NCI-H345 treated with DMSO at 0.1 percent for 48 hours (cell line): ENCODE results near the gene ARL11.
A peak's percentile ranks its signal among the peaks of the same experiment; 100 is the strongest.
"Not testable (repeated sequence)": the region's sequence is repeated elsewhere in the genome, so short reads cannot be mapped to it uniquely, and the experiment has no call there.

ENCODE experiments used
- DNase-seq: peaks from one replicate; lab custom pipeline; 2025; ENCODE audit not compliant: unreplicated experiment; lab: John Stamatoyannopoulos, UW

Gene ARL11

GRCh38 chr13:49627831-49628652 is at the start of gene ARL11:
Gene ARL11, plus strand, starts transcription at chr13:49628507. Its CDS starts 1,941 bp downstream, at chr13:49630448.
- DNase-seq = no peak

GRCh38 chr13:49579501-49579900 is 48.8 kb upstream of the ARL11 start:
- no peak for DNase-seq

DNA sequence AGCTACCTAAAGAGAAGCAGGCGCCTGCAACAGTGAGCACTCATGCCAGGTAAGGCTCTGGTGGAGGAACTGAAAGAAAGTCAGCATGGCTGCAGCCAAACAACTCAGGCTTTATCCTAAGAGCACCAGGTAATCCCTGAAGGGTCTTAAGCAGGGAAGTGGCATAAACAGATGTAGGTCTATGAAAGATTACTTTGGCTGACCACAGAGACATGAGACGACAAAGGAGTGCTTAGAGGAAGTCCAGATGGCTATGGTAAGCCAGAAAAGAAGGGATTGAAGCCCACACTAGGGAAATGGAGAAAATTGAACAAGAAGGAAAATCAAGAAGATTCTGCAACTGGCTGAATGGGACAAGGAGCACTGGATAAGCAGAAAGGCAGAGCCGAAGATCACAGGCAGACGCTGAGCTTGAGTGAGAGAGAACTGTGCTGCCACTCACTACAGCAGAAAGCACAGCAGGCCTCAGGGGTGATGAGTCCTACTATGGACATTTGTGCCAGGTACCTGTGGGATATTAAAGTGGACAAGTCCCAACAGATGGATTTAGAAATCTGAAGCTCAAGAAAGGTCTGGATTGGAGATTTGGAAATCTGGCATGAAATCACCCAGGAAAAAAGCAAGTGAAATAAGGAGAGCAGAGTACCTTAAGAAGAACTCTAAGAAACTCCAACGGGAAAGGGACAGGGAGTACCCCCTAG is 47.2 kb upstream of the ARL11 start:
- DNase-seq = no peak

DNA sequence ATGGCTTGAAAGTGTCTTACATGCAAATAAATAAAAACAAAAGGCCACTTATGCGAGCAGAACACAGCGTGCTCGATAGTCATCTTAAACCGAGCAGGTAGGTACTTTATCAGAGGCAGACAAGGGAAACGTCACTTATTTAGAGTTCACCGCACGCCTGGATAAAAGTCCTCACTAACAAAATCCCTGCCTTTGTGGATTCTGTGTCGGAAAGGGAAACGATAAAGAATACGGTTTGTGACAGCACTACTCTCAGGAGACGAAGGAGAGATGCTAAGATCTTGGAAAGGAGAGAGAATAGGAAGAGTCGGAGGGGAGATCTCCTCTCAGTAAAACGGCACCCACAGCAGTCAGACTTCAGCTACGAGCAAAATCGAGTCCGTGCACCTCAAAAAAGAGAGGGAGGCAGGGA is 43.5 kb upstream of the ARL11 start:
- no peak for DNase-seq

GRCh38 chr13:49585220-49586157 is 42.8 kb upstream of the ARL11 start, which contains the start of gene RCBTB1:
Gene RCBTB1, minus strand, starts transcription at chr13:49585558. Its CDS starts 18,279 bp downstream, at chr13:49567279.
- DNase-seq = peak; percentile 1

- DNase-seq = no peak
These were observed 41.6 kb upstream of the ARL11 start for GRCh38 chr13:49586717-49587116.

DNA sequence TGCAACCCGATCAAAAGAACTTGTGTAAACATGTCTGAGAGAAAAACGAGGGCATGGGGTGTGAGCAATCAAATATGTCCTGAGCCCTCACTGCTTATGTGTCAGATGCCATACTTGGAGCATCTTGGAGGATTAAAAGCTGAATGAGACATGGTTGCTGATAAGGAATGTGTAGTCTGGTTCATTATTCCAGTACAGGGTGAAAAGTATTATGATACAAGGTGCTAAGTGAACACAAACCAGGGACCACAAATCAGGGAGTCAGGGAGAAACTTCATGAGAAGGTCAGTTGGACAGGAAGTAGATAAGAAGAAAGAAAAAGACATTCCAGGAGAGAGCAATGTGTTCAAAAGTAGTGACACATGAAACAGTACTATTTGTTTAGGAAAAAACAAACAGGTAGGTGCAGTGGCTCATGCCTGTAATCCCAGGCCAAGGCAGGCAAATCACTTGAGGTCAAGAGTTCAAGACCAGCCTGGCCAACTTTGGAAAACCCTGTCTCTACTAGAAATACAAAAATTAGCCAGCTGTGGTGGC is 40.9 kb upstream of the ARL11 start:
- DNase-seq = no peak

DNA sequence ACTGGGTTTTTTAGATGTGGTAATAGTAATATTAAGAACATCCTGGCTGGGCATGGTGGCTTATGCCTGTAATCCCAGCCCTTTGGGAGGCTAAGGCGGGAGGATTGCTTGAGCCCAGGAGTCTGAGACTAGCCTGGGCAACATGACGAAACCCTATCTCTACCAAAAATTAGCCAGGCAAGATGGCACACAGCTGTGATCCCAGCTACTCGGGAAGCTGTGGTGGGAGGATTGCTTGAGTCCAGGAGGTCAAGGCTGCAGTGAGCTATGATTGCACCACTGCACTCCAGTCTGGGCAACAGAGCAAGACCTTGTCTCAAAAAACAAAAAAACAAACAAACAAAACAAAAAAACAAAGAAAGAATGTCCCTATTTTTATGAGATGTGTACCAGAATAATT is 37.6 kb upstream of the ARL11 start:
- not testable (repeated sequence) for DNase-seq

- DNase-seq = not testable (repeated sequence)
These were observed 34.4 kb upstream of the ARL11 start for GRCh38 chr13:49593876-49594275.

DNA sequence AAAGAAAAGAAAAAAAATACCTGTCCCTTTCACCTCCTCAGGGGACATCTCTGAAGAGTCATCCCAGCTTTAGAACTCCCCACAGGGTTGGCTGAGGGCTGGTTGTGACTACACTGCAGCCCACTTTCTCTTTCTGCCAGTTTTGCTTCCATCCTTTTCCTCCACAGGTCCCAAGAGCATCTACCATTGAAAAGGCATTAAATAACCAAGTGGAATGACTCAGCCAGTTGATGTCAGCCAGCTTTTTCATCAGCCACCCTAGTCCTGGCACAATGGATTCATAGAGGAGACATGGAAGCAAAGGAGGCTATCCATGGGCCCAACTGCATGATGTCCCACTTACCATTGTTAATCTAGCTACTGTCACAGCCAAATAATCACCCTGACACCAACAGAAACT is 33.7 kb upstream of the ARL11 start:
- no peak for DNase-seq

DNA sequence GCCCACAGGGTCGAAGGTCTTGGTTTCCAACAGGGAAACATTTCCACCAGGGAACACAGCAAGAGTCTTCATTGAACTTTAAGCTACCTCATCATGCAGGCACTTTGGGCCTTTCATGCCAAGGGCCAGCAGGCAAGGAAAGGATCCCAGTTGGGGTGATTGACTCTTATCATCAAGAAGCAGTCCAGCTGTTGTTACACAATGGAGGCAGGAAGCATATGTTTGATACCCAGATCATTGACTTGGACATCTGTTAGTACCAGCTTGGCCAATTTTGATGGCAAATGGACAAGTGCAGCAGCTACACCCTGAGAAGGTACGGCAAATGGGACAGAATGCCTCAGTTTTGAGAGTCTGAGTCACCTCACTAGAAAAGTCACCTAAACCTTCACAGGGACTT is 32.1 kb upstream of the ARL11 start:
- DNase-seq = no peak

- no peak for DNase-seq
These were observed 31.2 kb upstream of the ARL11 start for GRCh38 chr13:49597043-49597641.

- DNase-seq = no peak
These were observed 26.3 kb upstream of the ARL11 start for GRCh38 chr13:49602005-49602404.

- DNase-seq = not testable (repeated sequence)
These were observed 25.7 kb upstream of the ARL11 start for GRCh38 chr13:49602615-49603014.

DNA sequence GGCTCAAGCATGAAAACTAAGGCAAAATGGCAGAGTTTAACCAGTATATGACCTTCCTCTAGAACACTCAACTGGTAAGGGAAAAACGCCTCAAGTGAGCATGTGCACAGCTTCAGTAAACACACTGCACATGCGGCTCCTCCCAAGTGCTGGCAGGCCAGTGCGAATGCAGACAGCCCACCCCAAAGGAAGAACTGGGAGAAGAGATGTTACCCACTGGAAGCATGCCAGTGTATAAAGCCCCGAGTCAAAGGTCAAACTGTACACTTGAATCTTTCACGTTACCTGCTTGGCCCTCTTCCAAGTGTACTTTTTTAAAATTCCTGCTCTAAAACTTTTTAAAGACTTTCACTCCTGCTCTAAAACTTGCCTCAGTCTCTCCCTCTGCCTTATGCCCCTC is 23.7 kb upstream of the ARL11 start:
- no peak for DNase-seq

GRCh38 chr13:49606747-49607648 is 21.3 kb upstream of the ARL11 start:
- peak; percentile 20 for DNase-seq

DNA sequence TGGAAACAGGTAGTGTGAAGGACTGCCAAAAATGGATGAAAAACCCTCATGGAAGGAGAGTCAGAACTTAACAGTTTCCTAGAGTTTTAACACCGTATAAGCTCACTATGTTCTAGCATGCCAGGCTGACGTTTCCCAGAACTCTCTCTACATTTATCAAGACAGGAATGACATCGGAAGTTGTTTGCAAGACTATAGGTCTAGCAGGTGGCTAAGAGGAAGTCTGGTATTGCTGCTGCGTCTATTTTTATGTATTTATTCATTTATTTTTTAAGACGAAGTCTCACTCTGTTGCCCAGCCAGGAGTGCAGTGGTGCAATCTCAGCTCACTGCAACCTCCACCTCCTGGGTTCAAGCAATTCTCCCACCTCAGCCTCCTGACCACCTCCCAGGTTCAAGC is 20.5 kb upstream of the ARL11 start:
- DNase-seq = no peak

- no peak for DNase-seq
These were observed 19.5 kb upstream of the ARL11 start for GRCh38 chr13:49608651-49609331.

DNA sequence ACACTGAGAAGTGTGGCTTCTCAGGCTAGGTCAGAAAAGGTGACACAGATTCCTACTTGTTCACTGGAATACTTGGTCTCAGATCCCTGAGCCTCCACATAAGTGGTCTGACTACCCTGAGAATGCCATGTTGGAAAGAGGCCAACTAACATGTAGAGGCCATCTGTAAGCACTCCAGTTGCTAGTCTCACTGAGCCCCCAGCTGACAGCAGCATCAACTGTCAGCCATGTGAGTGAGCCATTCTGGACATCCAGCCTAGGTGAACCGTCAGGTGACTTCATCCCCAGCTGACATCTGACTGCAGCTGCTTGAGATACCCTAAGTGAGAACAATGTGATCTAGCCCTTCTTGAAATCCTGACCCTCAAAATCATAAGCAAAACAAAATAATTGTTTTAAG is 18.1 kb upstream of the ARL11 start:
- DNase-seq = peak; percentile 21
